Left ventricle myocardium superior (tissue), 1 donor: ENCODE measurements around the gene BAZ1A. TPM values are rescaled to one million over a fixed set of nuclear protein-coding genes. Genes with fewer than 3 reads are reported as not detected.

Experiments
- ATAC-seq: fragments of 200-7000 bp; cut with Tn5 transposase; one replicate; pipeline ENCODE4 v1.9.1; 2020; ENCODE audit warnings: mild to moderate bottlenecking, moderate library complexity
- DNase-seq: peaks from one replicate; pipeline ENCODE4 v3.0.0-alpha.2; 2020
- intact Hi-C: fragments of 100-400 bp; cut with micrococcal nuclease; formaldehyde crosslinking; loops from one replicate; pipeline ENCODE4 v1.11.0; 2022
- long read RNA-seq: library from polyadenylated mRNA; unstranded; transcript quantifications from one replicate; pipeline ENCODE4 v2.0.0, GENCODE V29; 2021
- total RNA-seq: library from RNA; stranded (reverse); fragmentation: NEBNext Ultra II Directional; extraction: Animal tissue kit (Norgen Biotek cat#: 25700); gene quantifications from one replicate; pipeline ENCODE4 v1.2.1, GENCODE V29; 2021
- donor health status: DM: no; HTN: yes; CAD: no; lungs with severe emphysema.

BAZ1A gene, protein sequence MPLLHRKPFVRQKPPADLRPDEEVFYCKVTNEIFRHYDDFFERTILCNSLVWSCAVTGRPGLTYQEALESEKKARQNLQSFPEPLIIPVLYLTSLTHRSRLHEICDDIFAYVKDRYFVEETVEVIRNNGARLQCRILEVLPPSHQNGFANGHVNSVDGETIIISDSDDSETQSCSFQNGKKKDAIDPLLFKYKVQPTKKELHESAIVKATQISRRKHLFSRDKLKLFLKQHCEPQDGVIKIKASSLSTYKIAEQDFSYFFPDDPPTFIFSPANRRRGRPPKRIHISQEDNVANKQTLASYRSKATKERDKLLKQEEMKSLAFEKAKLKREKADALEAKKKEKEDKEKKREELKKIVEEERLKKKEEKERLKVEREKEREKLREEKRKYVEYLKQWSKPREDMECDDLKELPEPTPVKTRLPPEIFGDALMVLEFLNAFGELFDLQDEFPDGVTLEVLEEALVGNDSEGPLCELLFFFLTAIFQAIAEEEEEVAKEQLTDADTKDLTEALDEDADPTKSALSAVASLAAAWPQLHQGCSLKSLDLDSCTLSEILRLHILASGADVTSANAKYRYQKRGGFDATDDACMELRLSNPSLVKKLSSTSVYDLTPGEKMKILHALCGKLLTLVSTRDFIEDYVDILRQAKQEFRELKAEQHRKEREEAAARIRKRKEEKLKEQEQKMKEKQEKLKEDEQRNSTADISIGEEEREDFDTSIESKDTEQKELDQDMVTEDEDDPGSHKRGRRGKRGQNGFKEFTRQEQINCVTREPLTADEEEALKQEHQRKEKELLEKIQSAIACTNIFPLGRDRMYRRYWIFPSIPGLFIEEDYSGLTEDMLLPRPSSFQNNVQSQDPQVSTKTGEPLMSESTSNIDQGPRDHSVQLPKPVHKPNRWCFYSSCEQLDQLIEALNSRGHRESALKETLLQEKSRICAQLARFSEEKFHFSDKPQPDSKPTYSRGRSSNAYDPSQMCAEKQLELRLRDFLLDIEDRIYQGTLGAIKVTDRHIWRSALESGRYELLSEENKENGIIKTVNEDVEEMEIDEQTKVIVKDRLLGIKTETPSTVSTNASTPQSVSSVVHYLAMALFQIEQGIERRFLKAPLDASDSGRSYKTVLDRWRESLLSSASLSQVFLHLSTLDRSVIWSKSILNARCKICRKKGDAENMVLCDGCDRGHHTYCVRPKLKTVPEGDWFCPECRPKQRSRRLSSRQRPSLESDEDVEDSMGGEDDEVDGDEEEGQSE (N-terminal part only)
- total RNA-seq = 4.9 TPM
- long read RNA-seq, partial matches to known transcripts = 6 of 6 reads
- long read RNA-seq, other reads (novel, unspliced or antisense) = 0 of 6 reads

DNA sequence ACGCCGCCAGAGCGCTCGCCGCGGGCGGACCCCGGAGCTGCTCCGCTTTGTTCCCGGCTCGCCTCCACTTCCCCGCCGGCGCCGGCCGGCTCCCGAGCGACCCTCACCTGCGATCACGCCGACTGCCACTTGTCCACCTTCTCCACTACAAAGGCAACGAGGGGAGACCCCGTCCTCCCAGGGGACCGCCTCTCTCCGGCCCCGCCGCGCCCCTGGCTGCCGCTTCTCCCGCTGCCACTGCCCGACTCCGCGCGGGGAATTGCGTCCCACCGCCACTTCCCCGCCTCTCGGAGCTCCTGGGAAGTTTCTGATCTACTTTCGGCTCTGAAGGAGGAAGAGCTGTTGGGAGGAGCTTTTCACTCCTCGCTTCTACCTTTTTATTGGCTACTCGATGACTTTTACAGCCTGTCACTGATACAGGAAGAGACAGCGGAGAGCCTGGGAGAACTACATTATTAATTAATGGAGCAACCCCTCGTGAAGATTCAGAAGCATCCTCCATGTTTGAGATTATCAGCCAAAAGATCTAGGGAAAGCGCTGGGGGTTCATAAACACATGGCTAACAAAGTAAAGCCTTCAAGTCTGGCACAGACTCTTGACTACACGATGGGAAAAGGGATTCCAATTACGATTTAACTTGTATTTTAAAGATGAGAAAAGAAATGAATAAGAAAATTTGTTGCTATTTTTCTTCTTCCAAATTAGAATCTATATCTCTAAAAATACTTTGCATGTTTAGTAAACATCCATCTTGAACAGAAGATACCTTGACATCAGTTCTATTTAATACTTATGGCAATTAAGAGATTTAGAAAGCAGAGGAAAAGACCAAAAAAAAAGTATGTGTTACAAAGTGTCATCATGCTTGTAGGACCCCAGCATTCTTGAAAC is at the start of gene BAZ1A:
Gene BAZ1A (minus strand): TSS at position 330 of the 892 bp plus-strand sequence. CDS start 756 bp downstream, outside the sequence.
- DNase-seq (peak; percentile 74), ATAC-seq (peak; percentile 61)
- intact Hi-C loops = loop anchor here (5.0 kb wide), 1 partner anchor 492 kb away; no protein-coding TSS in a partner anchor

GRCh38 chr14:34920339-34920738 is 45.2 kb upstream of the BAZ1A start:
- ATAC-seq (no peak), DNase-seq (no peak)
- intact Hi-C loops = no loop called here

GRCh38 chr14:34913619-34914018 is 38.5 kb upstream of the BAZ1A start:
- intact Hi-C loops = no loop called here
- ATAC-seq (no peak), DNase-seq (no peak)

DNA sequence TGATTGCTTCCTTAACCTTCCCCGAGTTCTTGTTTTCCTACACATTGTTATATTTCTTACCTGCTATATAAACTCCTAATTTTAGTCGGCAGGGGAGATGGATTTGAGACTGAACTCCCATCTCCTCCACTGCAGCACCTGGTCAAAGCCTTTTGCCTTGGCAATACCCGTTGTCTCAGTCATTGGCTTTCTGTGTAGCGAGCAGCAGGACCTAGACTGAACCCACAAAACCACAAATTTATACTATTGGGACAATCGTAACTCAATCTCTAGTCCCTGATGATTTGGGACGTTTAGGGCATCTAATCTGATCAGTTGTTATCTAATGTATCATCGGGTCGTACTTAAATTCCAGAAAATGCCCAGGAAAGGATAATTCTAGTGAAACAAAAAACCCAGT is 37.8 kb upstream of the BAZ1A start:
- no peak for DNase-seq
- no peak for ATAC-seq
- intact Hi-C loops = no loop called here

- ATAC-seq = no peak
Measured at GRCh38 chr14:34912182-34912581, 37.0 kb upstream of the BAZ1A start.

GRCh38 chr14:34911209-34912150 is 36.3 kb upstream of the BAZ1A start:
- DNase-seq (no peak), ATAC-seq (no peak)
- intact Hi-C loops = no loop called here

More at GRCh38 chr14:34912182-34912581, 37.0 kb upstream of the BAZ1A start:
- DNase-seq = no peak
- intact Hi-C loops = no loop called here

DNA sequence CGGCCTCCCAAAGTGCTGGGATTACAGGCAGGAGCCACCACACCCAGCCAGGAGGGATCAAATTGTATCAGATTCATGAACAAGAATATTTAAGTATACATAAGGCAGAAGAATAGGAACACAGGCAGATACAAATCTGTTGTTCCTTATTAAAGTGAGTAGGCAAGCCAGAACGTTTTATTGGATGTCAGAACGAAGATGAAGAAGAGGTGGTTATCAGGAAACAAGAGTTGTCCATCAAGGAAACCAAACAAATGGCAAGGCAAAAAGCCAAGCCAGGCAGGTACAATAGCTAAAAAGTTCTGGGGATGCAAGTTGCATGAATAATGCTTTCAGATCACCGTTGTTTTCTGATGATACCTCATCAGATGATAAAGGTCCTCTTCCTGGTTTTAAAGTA is 31.1 kb upstream of the BAZ1A start:
- intact Hi-C loops = no loop called here
- no peak for ATAC-seq
- DNase-seq = no peak

DNA sequence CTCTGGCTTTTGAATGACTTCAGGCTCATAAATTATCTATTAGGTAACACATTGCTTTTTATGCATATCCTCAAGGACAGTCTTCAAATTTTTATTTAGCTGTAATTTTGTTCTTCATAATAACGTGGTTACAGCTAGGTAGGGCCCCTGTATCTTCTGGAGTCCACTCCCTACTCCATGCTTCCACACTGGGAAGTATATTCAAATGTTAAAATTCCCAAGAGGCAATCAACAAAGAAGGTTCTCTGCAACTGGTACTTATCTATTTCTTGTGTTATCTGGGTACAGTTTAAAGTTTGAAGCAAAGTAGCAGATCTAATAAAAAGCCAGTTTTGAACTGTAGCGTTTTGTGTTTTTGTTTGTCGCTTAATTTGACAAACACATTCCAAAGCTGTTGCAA is 20.1 kb upstream of the BAZ1A start:
- DNase-seq = no peak
- ATAC-seq = no peak
- intact Hi-C loops = no loop called here

GRCh38 chr14:34890937-34891336 is 15.8 kb upstream of the BAZ1A start:
- ATAC-seq (no peak), DNase-seq (no peak)
- intact Hi-C loops = no loop called here

- DNase-seq (no peak), ATAC-seq (no peak)
- intact Hi-C loops = no loop called here
Measured at GRCh38 chr14:34888186-34888585, 13.0 kb upstream of the BAZ1A start.

GRCh38 chr14:34883954-34884353 is 8.8 kb upstream of the BAZ1A start:
- ATAC-seq (no peak), DNase-seq (no peak)
- intact Hi-C loops = no loop called here

DNA sequence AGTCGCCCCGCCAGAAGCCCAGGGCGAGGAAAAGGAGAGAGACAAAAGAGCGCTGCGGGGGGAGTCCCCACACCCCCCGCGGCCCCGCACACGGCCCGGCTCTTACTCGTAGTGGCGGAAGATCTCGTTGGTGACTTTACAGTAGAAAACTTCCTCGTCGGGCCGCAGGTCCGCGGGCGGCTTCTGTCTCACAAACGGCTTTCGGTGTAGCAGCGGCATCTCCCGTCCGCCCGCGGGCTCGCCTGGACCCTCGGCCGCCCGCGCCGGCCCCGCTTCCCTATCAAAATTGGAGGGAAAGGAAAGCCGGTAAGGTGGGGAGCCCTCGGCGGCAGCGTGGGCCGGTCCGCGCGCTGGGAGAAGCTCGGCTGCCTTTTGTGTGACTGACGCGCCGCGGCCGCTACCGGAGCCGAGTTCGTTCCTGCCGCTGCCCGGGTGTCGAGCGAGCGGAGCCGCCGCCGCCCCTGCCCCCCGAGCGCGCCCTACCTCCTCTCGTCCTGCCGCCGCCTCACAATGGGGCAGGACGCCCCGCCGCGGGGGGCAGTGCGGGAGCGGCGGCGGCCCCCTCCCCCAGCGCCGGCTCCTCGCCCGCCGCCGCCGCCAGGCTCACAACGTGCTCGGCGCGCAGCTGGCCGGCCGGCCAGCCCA is 652 bp downstream of the BAZ1A start:
- peak; percentile 69 for DNase-seq
- peak; percentile 53 for ATAC-seq
- intact Hi-C loops = loop anchor here (5.0 kb wide), 2 partner anchors 108 to 493 kb away; partner anchors contain the start of gene SRP54

- DNase-seq = peak; percentile 89
- intact Hi-C loops = loop anchor here (5.0 kb wide), 1 partner anchor 109 kb away; the partner anchor contains the start of gene SRP54
- ATAC-seq = peak; percentile 87
Measured at GRCh38 chr14:34873589-34874385, 1.4 kb downstream of the BAZ1A start.

GRCh38 chr14:34872822-34873588 is 2.2 kb downstream of the BAZ1A start:
- intact Hi-C loops = loop anchor here (5.0 kb wide), 1 partner anchor 109 kb away; the partner anchor contains the start of gene SRP54
- ATAC-seq = no peak
- DNase-seq = no peak

DNA sequence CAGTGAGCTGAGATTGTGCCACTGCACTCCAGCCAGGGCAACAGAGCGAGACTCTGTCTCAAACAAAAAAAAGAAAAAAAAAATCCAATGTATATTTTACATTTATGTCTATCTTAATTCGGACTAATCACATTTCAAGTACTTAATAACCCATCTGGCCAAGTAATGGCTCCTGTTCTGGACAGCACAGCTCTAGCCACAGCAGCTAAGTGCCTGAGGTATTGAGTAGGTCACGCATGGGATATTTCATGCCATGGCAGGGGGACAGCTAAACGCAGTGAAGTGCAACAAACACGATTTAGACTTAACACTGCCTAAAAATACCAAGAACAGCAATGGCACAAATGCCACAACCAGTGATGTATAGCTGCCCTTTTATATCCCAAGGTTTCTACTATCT is 8.0 kb downstream of the BAZ1A start:
- DNase-seq = no peak
- no peak for ATAC-seq
- intact Hi-C loops = no loop called here
